Loucy (cell line): ENCODE results near the gene APC2.

ENCODE experiments used
- H2AFZ ChIP-seq: fragments of 200-600 bp; sonication (generic); 2 replicates; pipeline ENCODE4 v1.6.0; 2016; ENCODE audit warnings: antibody characterized with exemption, mild to moderate bottlenecking, low read length, moderate library complexity
- H3F3A ChIP-seq: fragments of 200-600 bp; 2 replicates; pipeline ENCODE4 v1.6.0; 2016; ENCODE audit warnings: antibody characterized with exemption, low read depth, mild to moderate bottlenecking
- H3K27me3 ChIP-seq: fragments of 200-600 bp; sonication (generic); 2 replicates; pipeline ENCODE4 v1.6.1; 2014; ENCODE audit warnings: low read length, mild to moderate bottlenecking; ENCODE audit not compliant: insufficient read depth, poor library complexity, severe bottlenecking
- H3K36me3 ChIP-seq: fragments of 200-600 bp; sonication (generic); 2 replicates; pipeline ENCODE4 v1.6.1; 2016; ENCODE audit warnings: low read length; ENCODE audit not compliant: insufficient read depth
- H3K4me1 ChIP-seq: fragments of 200-600 bp; sonication (generic); 2 replicates; pipeline ENCODE4 v1.5.1; 2014; ENCODE audit warnings: low read length, mild to moderate bottlenecking; ENCODE audit not compliant: insufficient read depth, poor library complexity, severe bottlenecking
- H3K4me2 ChIP-seq: fragments of 200-600 bp; sonication (generic); 2 replicates; pipeline ENCODE4 v1.6.0; 2014; ENCODE audit warnings: antibody characterized with exemption, low read length, low read depth, mild to moderate bottlenecking; ENCODE audit not compliant: poor library complexity, severe bottlenecking
- H3K4me3 ChIP-seq: fragments of 200-600 bp; sonication (generic); 2 replicates; pipeline ENCODE4 v1.5.1; 2014; ENCODE audit warnings: low read length, mild to moderate bottlenecking, mixed read lengths; ENCODE audit not compliant: poor library complexity, severe bottlenecking
- H3K79me2 ChIP-seq: fragments of 200-600 bp; sonication (generic); 2 replicates; pipeline ENCODE4 v1.6.1; 2014; ENCODE audit warnings: low read length; ENCODE audit not compliant: insufficient read depth
- H3K9ac ChIP-seq: fragments of 200-600 bp; sonication (generic); 2 replicates; pipeline ENCODE4 v1.6.0; 2014; ENCODE audit warnings: mild to moderate bottlenecking, low read depth, low read length, moderate library complexity; ENCODE audit not compliant: poor library complexity, severe bottlenecking
- H3K9me2 ChIP-seq: fragments of 200-600 bp; sonication (generic); replicated peaks from 2 replicates; pipeline ENCODE4 v1.6.1; 2016; ENCODE audit warnings: low read depth, low read length, mixed read lengths
- H3K9me3 ChIP-seq: fragments of 200-600 bp; sonication (generic); 2 replicates; pipeline ENCODE4 v1.6.1; 2014; ENCODE audit warnings: mild to moderate bottlenecking, antibody characterized with exemption, low read length, low read depth; ENCODE audit not compliant: insufficient read depth
- H4K20me1 ChIP-seq: fragments of 200-600 bp; sonication (generic); 2 replicates; pipeline ENCODE4 v1.6.0; 2014; ENCODE audit warnings: antibody characterized with exemption, low read length, mild to moderate bottlenecking; ENCODE audit not compliant: insufficient read depth, poor library complexity, severe bottlenecking
- EZH2phosphoT487 ChIP-seq: fragments of 200-600 bp; IDR thresholded peaks from 2 replicates; pipeline ENCODE4 v1.6.1; 2018; ENCODE audit warnings: antibody characterized with exemption, mild to moderate bottlenecking, moderate library complexity, borderline replicate concordance
- TF ChIP-seq, protein P1 (sequence below): fragments of 200-600 bp; sonication (generic); conservative IDR thresholded peaks from 2 replicates; pipeline ENCODE4 v1.5.1; 2014; ENCODE audit warnings: mild to moderate bottlenecking, antibody characterized with exemption, low read length

Gene APC2

DNA sequence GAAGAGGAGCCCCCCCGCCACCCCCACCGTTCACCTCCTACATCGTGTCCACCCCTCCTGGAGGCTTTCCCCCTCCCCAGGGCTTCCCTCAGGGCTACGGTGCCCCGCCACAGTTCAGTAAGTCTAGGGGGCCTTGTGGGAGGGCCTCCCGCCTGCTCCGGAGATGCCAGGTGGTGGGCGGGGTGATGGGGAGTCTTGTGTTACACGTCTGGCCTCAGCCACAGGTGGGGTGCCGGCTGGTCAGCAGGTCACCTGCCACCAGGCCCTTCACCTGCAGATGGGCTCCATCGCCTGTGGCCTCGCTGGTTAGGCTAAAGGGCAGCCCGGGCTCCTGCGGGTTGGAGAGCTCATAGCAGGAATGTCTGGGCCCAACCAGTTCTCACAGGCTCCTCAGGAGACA, 19.7 kb upstream of the APC2 start:
- H3K9me3 ChIP-seq: no peaks in the 10 kb centered on the region
- peaks cover 82% of the 10 kb centered on the region; the same call in 1 of the 2 replicates for H3K36me3 ChIP-seq
- H3K9me2 ChIP-seq: no peaks in the 10 kb centered on the region
- peaks cover 11% of the 10 kb centered on the region for H4K20me1 ChIP-seq
- H3K4me1 ChIP-seq: no peaks in the 10 kb centered on the region
- no peaks in the 10 kb centered on the region for H3K27me3 ChIP-seq
- 0 out of 2 replicates have a peak, but pooled peaks cover 3% of the 10 kb centered on the region for H3F3A ChIP-seq
- peaks cover 8% of the 10 kb centered on the region; the same call in 1 of the 2 replicates for H3K79me2 ChIP-seq
- H3K9ac ChIP-seq: no peak overlapping the region
- TF ChIP-seq EZH2phosphoT487: no peak
- TF ChIP-seq, protein P1, sequence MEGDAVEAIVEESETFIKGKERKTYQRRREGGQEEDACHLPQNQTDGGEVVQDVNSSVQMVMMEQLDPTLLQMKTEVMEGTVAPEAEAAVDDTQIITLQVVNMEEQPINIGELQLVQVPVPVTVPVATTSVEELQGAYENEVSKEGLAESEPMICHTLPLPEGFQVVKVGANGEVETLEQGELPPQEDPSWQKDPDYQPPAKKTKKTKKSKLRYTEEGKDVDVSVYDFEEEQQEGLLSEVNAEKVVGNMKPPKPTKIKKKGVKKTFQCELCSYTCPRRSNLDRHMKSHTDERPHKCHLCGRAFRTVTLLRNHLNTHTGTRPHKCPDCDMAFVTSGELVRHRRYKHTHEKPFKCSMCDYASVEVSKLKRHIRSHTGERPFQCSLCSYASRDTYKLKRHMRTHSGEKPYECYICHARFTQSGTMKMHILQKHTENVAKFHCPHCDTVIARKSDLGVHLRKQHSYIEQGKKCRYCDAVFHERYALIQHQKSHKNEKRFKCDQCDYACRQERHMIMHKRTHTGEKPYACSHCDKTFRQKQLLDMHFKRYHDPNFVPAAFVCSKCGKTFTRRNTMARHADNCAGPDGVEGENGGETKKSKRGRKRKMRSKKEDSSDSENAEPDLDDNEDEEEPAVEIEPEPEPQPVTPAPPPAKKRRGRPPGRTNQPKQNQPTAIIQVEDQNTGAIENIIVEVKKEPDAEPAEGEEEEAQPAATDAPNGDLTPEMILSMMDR: no peak
- no peak overlapping the region for H3K4me3 ChIP-seq
- H2AFZ ChIP-seq: no peak overlapping the region
- H3K4me2 ChIP-seq: no peak overlapping the region

DNA sequence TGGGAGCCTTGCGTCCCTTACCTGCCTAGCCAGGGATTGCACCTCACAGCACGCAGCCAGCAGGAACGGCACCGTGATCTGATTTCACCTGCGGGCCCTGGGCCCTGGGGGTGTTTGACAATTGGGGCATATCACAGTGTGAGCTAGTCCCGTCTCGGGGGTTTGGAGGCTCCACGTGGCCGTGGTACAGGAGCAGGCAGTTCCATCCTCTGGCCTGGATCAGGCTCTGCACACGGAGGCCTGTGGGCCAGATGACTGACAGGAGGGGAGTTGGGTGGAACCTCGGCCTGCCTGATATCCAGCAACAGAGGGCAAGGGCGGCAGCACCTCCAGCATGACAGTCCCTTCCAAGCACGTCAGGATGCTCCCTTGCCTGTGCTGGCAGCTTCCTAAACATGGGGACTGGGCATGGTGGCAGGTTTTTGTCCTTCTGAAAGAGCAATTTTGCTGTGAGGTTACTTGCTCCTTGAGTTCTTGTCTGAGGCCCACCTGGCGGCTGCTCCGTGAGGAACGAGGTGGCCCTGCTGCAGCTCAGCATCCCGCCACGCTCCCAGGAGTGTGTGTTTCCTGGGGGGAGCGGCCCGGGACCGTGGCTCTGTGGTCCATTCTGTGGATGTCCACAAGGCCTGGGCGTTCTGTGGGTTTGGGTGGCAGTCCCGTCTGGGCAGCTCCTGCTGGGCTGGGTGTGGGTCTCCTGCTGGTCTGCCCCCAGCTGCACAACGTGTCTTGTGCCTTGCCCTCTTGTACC, 18.0 kb upstream of the APC2 start:
- H3K4me3 ChIP-seq: no peak overlapping the region
- no peaks in the 10 kb centered on the region for H3K9me3 ChIP-seq
- peaks cover 71% of the 10 kb centered on the region; the same call in 1 of the 2 replicates for H3K36me3 ChIP-seq
- no peaks in the 10 kb centered on the region for H3K27me3 ChIP-seq
- 0 out of 2 replicates have a peak, but pooled peaks cover 3% of the 10 kb centered on the region for H3F3A ChIP-seq
- H3K9ac ChIP-seq: no peak overlapping the region
- no peak overlapping the region for H3K4me2 ChIP-seq
- peaks cover 11% of the 10 kb centered on the region for H4K20me1 ChIP-seq
- TF ChIP-seq, protein P1: no peak
- peaks cover 3% of the 10 kb centered on the region; the same call in 1 of the 2 replicates for H3K79me2 ChIP-seq
- H3K9me2 ChIP-seq: no peaks in the 10 kb centered on the region
- H3K4me1 ChIP-seq: no peaks in the 10 kb centered on the region
- H2AFZ ChIP-seq: no peak overlapping the region

DNA sequence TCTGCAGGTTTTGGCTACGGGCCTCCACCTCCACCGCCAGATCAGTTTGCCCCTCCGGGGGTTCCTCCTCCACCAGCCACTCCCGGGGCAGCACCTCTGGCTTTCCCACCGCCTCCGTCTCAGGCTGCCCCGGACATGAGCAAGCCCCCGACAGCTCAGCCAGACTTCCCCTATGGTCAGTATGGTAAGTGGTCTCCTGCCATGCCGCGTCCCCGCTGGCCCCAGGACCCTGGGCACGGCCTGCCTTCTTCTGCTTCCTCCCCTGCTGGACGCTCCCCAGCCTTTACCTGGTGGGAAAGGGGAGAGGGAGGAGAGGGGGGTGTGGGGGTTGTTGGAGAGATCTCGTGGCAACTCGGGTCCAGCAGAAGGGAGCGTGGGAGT, 17.4 kb upstream of the APC2 start:
- Histone ChIP-seq H3K4me3 (no peak overlapping the region), H3K27me3 (no peaks in the 10 kb centered on the region), H2AFZ (no peak overlapping the region), H3K4me2 (no peak overlapping the region), H3F3A (0 out of 2 replicates have a peak, but pooled peaks cover 3% of the 10 kb centered on the region), H3K79me2 (peaks cover 3% of the 10 kb centered on the region; the same call in 1 of the 2 replicates), H3K4me1 (no peaks in the 10 kb centered on the region), H3K9me3 (no peaks in the 10 kb centered on the region), H3K9ac (no peak overlapping the region), H3K9me2 (no peaks in the 10 kb centered on the region), H4K20me1 (peaks cover 8% of the 10 kb centered on the region), H3K36me3 (peaks cover 65% of the 10 kb centered on the region; the same call in 1 of the 2 replicates)
- TF ChIP-seq EZH2phosphoT487: no peak
- TF ChIP-seq, protein P1: no peak
